AG04449 (cell line): ENCODE results near the gene MDM2.

ENCODE experiments used
- CTCF ChIA-PET: fragments of 350-600 bp; formaldehyde crosslinking; extraction: SDS; loops from one replicate; lab custom pipeline; 2021; ENCODE audit warnings: antibody characterized with exemption; lab: Yijun Ruan, JAX
- POLR2A ChIA-PET: fragments of 400-600, 350-600 bp; formaldehyde crosslinking; extraction: SDS; loops from one replicate; lab custom pipeline; 2020; ENCODE audit warnings: antibody characterized with exemption, inconsistent platforms; lab: Yijun Ruan, JAX
- DNase-seq: peaks from one replicate; pipeline ENCODE4 v3.0.0-alpha.2; 2010; ENCODE audit warnings: low read depth, low spot score
- H3K4me3 ChIP-seq: 2 replicates; pipeline ENCODE4 v1.5.1; 2011; ENCODE audit warnings: low read depth, mild to moderate bottlenecking, control low read depth, low read length
- CTCF ChIP-seq: IDR thresholded peaks from one replicate; pipeline ENCODE4 v1.5.1; 2011; ENCODE audit warnings: mild to moderate bottlenecking, moderate library complexity, low read length, control low read depth, inconsistent platforms; ENCODE audit not compliant: insufficient read depth; ENCODE audit errors: missing control alignments

MDM2 gene

GRCh38 chr12:68885381-68885780 is 77.4 kb downstream of the MDM2 start:
- ChIA-PET POLR2A (no interaction called here), CTCF (interaction anchor here (0.9 to 1.8 kb wide), 4 partner anchors 11 to 185 kb away, joined by 3 to 6 read pairs (median 4); no protein-coding TSS in a partner anchor)

GRCh38 chr12:68886636-68887572 is 78.9 kb downstream of the MDM2 start:
- POLR2A ChIA-PET, result no interaction called here
- no peak for TF ChIP-seq CTCF
- CTCF ChIA-PET, result interaction anchor here (1.2 kb wide), 1 partner anchor 9 kb away, joined by 3 read pairs; no protein-coding TSS in a partner anchor
- H3K4me3 ChIP-seq, result no peak overlapping the region
- no peak for DNase-seq

More at GRCh38 chr12:68885381-68885780, 77.4 kb downstream of the MDM2 start:
- TF ChIP-seq CTCF, result no peak
- H3K4me3 ChIP-seq, result no peak overlapping the region
- no peak for DNase-seq

GRCh38 chr12:68887641-68888040 is 79.7 kb downstream of the MDM2 start:
- ChIA-PET CTCF (interaction anchor here (0.7 to 1.2 kb wide), 2 partner anchors 10 to 267 kb away, joined by 3 read pairs; no protein-coding TSS in a partner anchor), POLR2A (no interaction called here)
- DNase-seq, result no peak
- H3K4me3 ChIP-seq, result no peak overlapping the region
- TF ChIP-seq CTCF, result no peak

- DNase-seq, result no peak
- TF ChIP-seq CTCF, result no peak
- POLR2A ChIA-PET, result no interaction called here
- CTCF ChIA-PET, result interaction anchor here (0.7 to 1.1 kb wide), 2 partner anchors 266 to 268 kb away, joined by 3 to 4 read pairs; no protein-coding TSS in a partner anchor
- no peak overlapping the region for H3K4me3 ChIP-seq
These were observed 80.3 kb downstream of the MDM2 start for GRCh38 chr12:68888243-68888642.

- no peak overlapping the region for H3K4me3 ChIP-seq
- CTCF ChIA-PET, result interaction anchor here (1.2 to 1.3 kb wide), 2 partner anchors 17 to 179 kb away, joined by 3 read pairs; no protein-coding TSS in a partner anchor
- POLR2A ChIA-PET, result no interaction called here
- no peak for TF ChIP-seq CTCF
- DNase-seq, result no peak
These were observed 82.7 kb downstream of the MDM2 start for GRCh38 chr12:68890701-68891113.

GRCh38 chr12:68891141-68891540 is 83.2 kb downstream of the MDM2 start:
- ChIA-PET POLR2A (no interaction called here), CTCF (interaction anchor here (1.2 to 1.3 kb wide), 2 partner anchors 17 to 179 kb away, joined by 3 read pairs; no protein-coding TSS in a partner anchor)
- no peak for TF ChIP-seq CTCF

More at GRCh38 chr12:68891141-68891540, 83.2 kb downstream of the MDM2 start:
- DNase-seq, result no peak
- H3K4me3 ChIP-seq, result no peak overlapping the region
